Type B pancreatic cell (in vitro differentiated cells): Measurements from ENCODE around the gene CTNND2. TPM values are rescaled to one million over a fixed set of nuclear protein-coding genes. Genes with fewer than 3 reads are reported as not detected.

Experiments
- DNase-seq: peaks from one replicate; pipeline ENCODE4 v3.0.0; 2021; ENCODE audit warnings: mixed read lengths; ENCODE audit not compliant: unreplicated experiment; ENCODE audit errors: extremely low spot score
- H3K27ac Mint-ChIP-seq: 2 replicates; pipeline ENCODE4 v1.8.0; 2021; ENCODE audit warnings: mild to moderate bottlenecking, mixed read lengths
- H3K27me3 Mint-ChIP-seq: 2 replicates; pipeline ENCODE4 v1.8.0; 2021; ENCODE audit warnings: mixed read lengths
- H3K36me3 Mint-ChIP-seq: 2 replicates; pipeline ENCODE4 v1.8.0; 2021; ENCODE audit warnings: mixed read lengths
- H3K4me1 Mint-ChIP-seq: one replicate; pipeline ENCODE4 v1.8.0; 2021; ENCODE audit warnings: mixed read lengths; ENCODE audit not compliant: unreplicated experiment
- H3K4me3 Mint-ChIP-seq: 2 replicates; pipeline ENCODE4 v1.8.0; 2021; ENCODE audit warnings: mild to moderate bottlenecking, mixed read lengths
- H3K9me3 Mint-ChIP-seq: 2 replicates; pipeline ENCODE4 v1.8.0; 2021; ENCODE audit warnings: mixed read lengths
- total RNA-seq: library from RNA; stranded (reverse); gene quantifications from 2 replicates; pipeline ENCODE4 v1.2.1, GENCODE V29; 2021; ENCODE audit warnings: low replicate concordance
- TF ChIP-seq, protein P1 (sequence below): fragments of 200-600 bp; sonication (generic); conservative IDR thresholded peaks from 2 replicates; pipeline ENCODE4 v1.5.0; 2021; ENCODE audit warnings: antibody characterized with exemption, mild to moderate bottlenecking

Gene CTNND2
- total RNA-seq, 1 donor from 2014 or later, result 49.5 TPM

DNA sequence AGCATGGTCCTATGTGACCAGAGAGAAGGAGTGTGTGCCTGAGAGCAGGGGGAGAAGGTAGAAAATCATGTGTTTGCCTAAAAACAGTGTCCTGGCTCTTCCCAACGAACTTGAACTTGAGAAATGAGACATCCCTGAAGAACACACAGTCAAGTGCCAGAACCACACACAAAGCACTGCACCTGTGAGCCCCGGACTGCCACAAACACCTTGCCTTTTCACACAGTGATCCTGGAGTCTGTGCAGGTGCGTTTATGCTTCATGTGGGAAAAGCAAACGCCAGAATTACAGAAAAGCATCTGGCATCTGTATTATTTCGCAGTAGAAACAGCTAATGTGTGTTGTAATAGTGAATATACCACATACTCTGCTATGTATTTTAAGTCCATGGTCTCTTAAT lies 9.3 kb downstream of the CTNND2 start:
- H3K27me3 Mint-ChIP-seq, result peaks cover 4% of the 10 kb centered on the region
- H3K36me3 Mint-ChIP-seq, result no peaks in the 10 kb centered on the region
- DNase-seq, result no peak
- H3K27ac Mint-ChIP-seq, result no peak overlapping the region
- no peaks in the 10 kb centered on the region for H3K4me1 Mint-ChIP-seq
- TF ChIP-seq, protein P1, sequence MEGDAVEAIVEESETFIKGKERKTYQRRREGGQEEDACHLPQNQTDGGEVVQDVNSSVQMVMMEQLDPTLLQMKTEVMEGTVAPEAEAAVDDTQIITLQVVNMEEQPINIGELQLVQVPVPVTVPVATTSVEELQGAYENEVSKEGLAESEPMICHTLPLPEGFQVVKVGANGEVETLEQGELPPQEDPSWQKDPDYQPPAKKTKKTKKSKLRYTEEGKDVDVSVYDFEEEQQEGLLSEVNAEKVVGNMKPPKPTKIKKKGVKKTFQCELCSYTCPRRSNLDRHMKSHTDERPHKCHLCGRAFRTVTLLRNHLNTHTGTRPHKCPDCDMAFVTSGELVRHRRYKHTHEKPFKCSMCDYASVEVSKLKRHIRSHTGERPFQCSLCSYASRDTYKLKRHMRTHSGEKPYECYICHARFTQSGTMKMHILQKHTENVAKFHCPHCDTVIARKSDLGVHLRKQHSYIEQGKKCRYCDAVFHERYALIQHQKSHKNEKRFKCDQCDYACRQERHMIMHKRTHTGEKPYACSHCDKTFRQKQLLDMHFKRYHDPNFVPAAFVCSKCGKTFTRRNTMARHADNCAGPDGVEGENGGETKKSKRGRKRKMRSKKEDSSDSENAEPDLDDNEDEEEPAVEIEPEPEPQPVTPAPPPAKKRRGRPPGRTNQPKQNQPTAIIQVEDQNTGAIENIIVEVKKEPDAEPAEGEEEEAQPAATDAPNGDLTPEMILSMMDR, result no peak
- H3K4me3 Mint-ChIP-seq, result no peak overlapping the region
- H3K9me3 Mint-ChIP-seq, result no peaks in the 10 kb centered on the region

DNA sequence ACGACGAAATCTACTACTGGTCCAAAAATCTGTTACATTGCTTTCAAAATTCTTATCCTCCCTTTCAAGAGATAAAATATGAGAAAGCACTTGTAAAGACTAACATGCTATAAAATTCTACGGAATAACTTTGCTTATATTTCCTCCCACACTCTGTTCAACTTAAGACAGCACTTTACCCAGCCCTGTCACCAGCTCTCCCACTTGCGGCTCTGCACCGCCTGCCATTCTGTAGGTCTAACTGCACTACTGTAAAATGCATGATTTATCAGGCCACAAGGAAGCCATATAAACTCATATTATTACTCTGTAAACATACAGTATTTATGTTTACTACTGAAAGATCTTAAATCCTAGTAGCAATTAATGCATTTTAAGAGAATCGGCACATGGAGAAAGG lies 11.4 kb downstream of the CTNND2 start:
- H3K27me3 Mint-ChIP-seq, result no peaks in the 10 kb centered on the region
- no peak overlapping the region for H3K27ac Mint-ChIP-seq
- no peak overlapping the region for H3K4me3 Mint-ChIP-seq

DNA sequence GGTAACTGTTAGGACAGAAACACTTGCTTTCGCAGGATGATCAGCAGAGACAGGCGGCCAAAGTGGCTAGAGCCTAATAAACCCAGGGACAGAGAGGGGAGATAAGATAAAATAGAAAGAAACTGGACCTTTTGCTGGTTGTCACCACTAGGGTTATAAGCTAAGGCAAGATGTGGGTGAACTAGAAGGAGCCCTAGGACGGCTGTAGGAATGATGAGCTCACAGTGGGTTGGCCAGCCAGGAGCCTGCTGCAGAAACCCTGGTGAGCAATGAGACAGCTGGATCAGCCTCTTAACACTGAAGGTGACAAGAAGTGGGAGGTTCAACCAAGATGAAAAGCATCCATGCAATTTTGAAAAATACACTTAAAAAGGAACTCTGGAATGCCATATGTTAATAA lies 13.5 kb downstream of the CTNND2 start:
- H3K4me3 Mint-ChIP-seq, result no peak overlapping the region
- no peaks in the 10 kb centered on the region for H3K4me1 Mint-ChIP-seq
- no peak overlapping the region for H3K27ac Mint-ChIP-seq
- H3K9me3 Mint-ChIP-seq, result no peaks in the 10 kb centered on the region
- no peak for DNase-seq
- no peaks in the 10 kb centered on the region for H3K27me3 Mint-ChIP-seq
- TF ChIP-seq, protein P1, result no peak
- no peaks in the 10 kb centered on the region for H3K36me3 Mint-ChIP-seq

More for the DNA sequence above, 11.4 kb downstream of the CTNND2 start:
- H3K9me3 Mint-ChIP-seq, result no peaks in the 10 kb centered on the region
- H3K4me1 Mint-ChIP-seq, result no peaks in the 10 kb centered on the region
- no peaks in the 10 kb centered on the region for H3K36me3 Mint-ChIP-seq
- no peak for DNase-seq
- TF ChIP-seq, protein P1, result no peak

DNA sequence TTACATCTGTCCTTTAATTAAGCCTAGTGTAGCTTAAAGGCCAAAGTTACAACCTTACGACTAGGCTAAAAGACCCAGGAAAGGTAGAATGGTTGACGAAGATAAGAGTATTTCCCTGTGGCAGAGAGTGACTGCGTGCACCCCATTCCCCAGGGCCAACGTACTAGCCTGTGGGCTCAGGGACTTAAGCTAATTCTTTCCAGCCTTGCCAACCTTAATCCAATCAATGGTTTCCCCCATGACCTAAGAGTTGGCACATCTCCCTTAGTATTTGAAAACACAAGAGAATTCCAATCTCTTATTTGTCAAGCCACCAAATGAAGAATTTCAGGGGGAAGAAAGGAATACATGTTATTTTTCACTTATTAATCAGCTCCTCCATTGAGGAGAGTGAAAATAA lies 16.0 kb downstream of the CTNND2 start:
- H3K36me3 Mint-ChIP-seq, result no peaks in the 10 kb centered on the region
- TF ChIP-seq, protein P1, result no peak
- H3K9me3 Mint-ChIP-seq, result peaks cover 4% of the 10 kb centered on the region
- no peak for DNase-seq
- H3K4me1 Mint-ChIP-seq, result no peaks in the 10 kb centered on the region
- H3K4me3 Mint-ChIP-seq, result no peak overlapping the region
- no peak overlapping the region for H3K27ac Mint-ChIP-seq
- H3K27me3 Mint-ChIP-seq, result no peaks in the 10 kb centered on the region

DNA sequence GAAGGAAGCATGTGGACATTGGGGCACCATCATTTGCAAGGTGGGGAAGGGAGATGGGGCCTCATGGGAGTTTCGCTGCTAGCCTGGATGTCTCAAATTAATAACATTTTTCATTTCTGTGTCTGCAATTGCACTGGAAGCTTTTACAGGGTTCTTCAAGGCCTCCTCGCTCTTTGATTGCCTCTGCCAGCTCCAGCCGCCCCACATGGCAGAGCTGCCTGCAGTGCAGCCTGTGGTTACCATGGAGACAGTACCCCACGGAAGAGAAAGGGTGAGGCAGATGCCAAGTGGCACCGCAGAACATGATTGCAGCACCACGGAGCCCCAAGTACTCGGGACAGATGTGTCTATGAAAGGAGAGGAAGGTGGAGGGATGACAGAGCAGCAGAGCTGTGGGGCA lies 25.4 kb downstream of the CTNND2 start:
- no peak overlapping the region for H3K27ac Mint-ChIP-seq
- H3K4me3 Mint-ChIP-seq, result no peak overlapping the region
- H3K36me3 Mint-ChIP-seq, result no peaks in the 10 kb centered on the region
- no peaks in the 10 kb centered on the region for H3K27me3 Mint-ChIP-seq
- TF ChIP-seq, protein P1, result no peak
- no peaks in the 10 kb centered on the region for H3K4me1 Mint-ChIP-seq
- no peak for DNase-seq
- H3K9me3 Mint-ChIP-seq, result peaks cover 11% of the 10 kb centered on the region

DNA sequence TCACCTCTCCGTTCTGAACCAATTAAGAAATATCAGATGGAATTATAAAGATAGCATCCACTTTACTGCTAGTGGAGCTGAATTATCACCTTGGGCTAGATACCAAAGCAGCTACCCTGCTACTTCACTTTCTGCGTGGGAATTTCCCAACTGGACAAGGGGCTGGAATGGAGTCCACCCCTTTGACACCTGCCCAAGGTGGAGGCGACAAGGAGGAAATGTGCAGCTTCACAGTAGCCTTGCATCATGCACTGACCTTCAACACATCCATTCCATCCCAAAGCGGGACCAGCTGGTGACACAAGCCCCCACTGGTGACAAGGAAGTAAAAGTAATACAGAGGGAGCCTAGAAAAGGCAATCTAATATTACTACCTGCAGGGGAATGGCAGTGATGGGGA lies 30.7 kb downstream of the CTNND2 start:
- no peaks in the 10 kb centered on the region for H3K4me1 Mint-ChIP-seq
- TF ChIP-seq, protein P1, result no peak
- H3K27ac Mint-ChIP-seq, result no peak overlapping the region
- DNase-seq, result no peak
- no peaks in the 10 kb centered on the region for H3K9me3 Mint-ChIP-seq
- H3K36me3 Mint-ChIP-seq, result no peaks in the 10 kb centered on the region
- no peak overlapping the region for H3K4me3 Mint-ChIP-seq
- no peaks in the 10 kb centered on the region for H3K27me3 Mint-ChIP-seq
